Esophagus squamous epithelium (tissue), 5 donors: ENCODE data around the gene RNLS. TPM values are rescaled to one million over a fixed set of nuclear protein-coding genes. Genes with fewer than 3 reads are reported as not detected.

ENCODE experiments used
- DNase-seq: peaks from one replicate; lab custom pipeline; 2025; lab: John Stamatoyannopoulos, UW
- H3K27ac ChIP-seq, 4 donors: fragments of 200-600 bp; sonication (generic); one replicate each; pipeline ENCODE4 v1.5.1; 2016 to 2019; ENCODE audit warnings: mild to moderate bottlenecking in 1 of 4
- H3K27me3 ChIP-seq, 4 donors: fragments of 200-600 bp; sonication (generic); 1 replicate in 3 of 4; 2 replicates in 1 of 4; pipeline versions ENCODE4 v1.5.1 to v1.6.0; 2017 to 2021; ENCODE audit warnings: antibody characterized with exemption in 1 of 4
- H3K36me3 ChIP-seq, 3 donors: fragments of 200-600 bp; sonication (generic); one replicate each; pipeline ENCODE4 v1.5.1; 2016 to 2019
- H3K4me1 ChIP-seq, 3 donors: fragments of 200-600 bp; sonication (generic); one replicate each; pipeline ENCODE4 v1.5.1; 2017 to 2019
- H3K4me3 ChIP-seq, 4 donors: fragments of 200-600 bp; sonication (generic); 1 replicate in 3 of 4; 2 replicates in 1 of 4; pipeline ENCODE4 v1.5.1; 2016 to 2019; ENCODE audit warnings: mild to moderate bottlenecking in 2 of 4, moderate library complexity in 1 of 4
- H3K9me3 ChIP-seq, 3 donors: fragments of 200-600 bp; sonication (generic); one replicate each; pipeline ENCODE4 v1.5.1; 2016 to 2019
- POLR2A ChIP-seq, 4 donors: fragments of 450-650 bp; IDR thresholded peaks; one replicate each; pipeline ENCODE4 v1.6.1; 2017; ENCODE audit warnings: antibody characterized with exemption in 4 of 4, mild to moderate bottlenecking in 4 of 4, moderate library complexity in 3 of 4
- WGBS, 2 donors: methylation state at CpG; one replicate each; pipeline ENCODE4 v1.1.5; 2018; 5-methylcytosine and 5-hydroxymethylcytosine counted together
- intact Hi-C: fragments of 100-400 bp; cut with DNase I; formaldehyde crosslinking; loops from one replicate; pipeline ENCODE4 v1.15.0; 2022
- total RNA-seq, 4 donors: library from RNA; depleted of rRNA; stranded (reverse); fragments of >200 nt; gene quantifications; one replicate each; pipeline ENCODE4 v1.1.0, GENCODE V29; 2016
- TF ChIP-seq, protein P1 (sequence below), 6 experiments: fragments of 450-650 bp in 4 of 6; fragments of 200-600 bp in 2 of 6; sonication (generic) in 2 of 6; IDR thresholded peaks; one replicate each; pipeline ENCODE4 v1.5.1; 2016 to 2019; ENCODE audit warnings: antibody characterized with exemption in 6 of 6, mild to moderate bottlenecking in 4 of 6, moderate library complexity in 4 of 6
- donor health status: DM: yes; HTN: yes; CAD: no.

The RNLS gene
- total RNA-seq, 4 donors from 2014 or later: 7.9 to 13.5 (median 10.5) TPM

DNA sequence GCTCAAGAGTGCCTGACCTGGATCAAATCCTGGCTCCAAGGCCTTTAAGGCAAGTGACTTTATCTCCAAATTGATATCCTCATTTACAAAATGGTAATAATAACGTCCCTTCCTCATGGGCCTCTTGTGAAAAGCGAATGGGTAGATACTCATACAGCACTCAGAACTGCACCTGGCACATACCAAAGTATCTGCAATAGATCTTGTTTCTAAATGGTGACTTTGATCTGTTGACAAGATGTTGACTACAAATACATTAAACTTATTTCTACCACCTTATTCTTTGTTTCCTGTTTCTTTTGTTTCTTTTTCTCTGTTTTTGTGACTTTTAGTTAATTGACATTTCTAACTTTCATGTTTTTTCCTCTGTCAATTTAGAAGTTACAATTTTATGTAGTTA lies 53.0 kb downstream of the RNLS start:
- Histone ChIP-seq H3K27me3 (no peaks in the 10 kb centered on the region), H3K9me3 (no peaks in the 10 kb centered on the region), H3K4me1 (peaks cover 0 to 6% (median 0%) of the 10 kb centered on the region in 3 donors), H3K36me3 (no peaks in the 10 kb centered on the region), H3K4me3 (no peak overlapping the region), H3K27ac (no peak overlapping the region)
- intact Hi-C loops: no loop called here
- TF ChIP-seq POLR2A (IDR thresholded peaks at IDR 0.05): no peak
- TF ChIP-seq, protein P1, sequence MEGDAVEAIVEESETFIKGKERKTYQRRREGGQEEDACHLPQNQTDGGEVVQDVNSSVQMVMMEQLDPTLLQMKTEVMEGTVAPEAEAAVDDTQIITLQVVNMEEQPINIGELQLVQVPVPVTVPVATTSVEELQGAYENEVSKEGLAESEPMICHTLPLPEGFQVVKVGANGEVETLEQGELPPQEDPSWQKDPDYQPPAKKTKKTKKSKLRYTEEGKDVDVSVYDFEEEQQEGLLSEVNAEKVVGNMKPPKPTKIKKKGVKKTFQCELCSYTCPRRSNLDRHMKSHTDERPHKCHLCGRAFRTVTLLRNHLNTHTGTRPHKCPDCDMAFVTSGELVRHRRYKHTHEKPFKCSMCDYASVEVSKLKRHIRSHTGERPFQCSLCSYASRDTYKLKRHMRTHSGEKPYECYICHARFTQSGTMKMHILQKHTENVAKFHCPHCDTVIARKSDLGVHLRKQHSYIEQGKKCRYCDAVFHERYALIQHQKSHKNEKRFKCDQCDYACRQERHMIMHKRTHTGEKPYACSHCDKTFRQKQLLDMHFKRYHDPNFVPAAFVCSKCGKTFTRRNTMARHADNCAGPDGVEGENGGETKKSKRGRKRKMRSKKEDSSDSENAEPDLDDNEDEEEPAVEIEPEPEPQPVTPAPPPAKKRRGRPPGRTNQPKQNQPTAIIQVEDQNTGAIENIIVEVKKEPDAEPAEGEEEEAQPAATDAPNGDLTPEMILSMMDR (IDR thresholded peaks at IDR 0.05): no peak
- 85 to 86% methylated on average over 2 of the region's 2 CpGs for WGBS, 2 donors
- DNase-seq: no peak

- no peak overlapping the region for H3K4me3 ChIP-seq
- no peaks in the 10 kb centered on the region for H3K36me3 ChIP-seq
- intact Hi-C loops: no loop called here
- H3K27ac ChIP-seq: no peak overlapping the region
- DNase-seq: no peak
- no peaks in the 10 kb centered on the region for H3K27me3 ChIP-seq
- peaks cover 0 to 6% (median 0%) of the 10 kb centered on the region in 3 donors for H3K4me1 ChIP-seq
- H3K9me3 ChIP-seq: no peaks in the 10 kb centered on the region
- WGBS, 2 donors: 89 to 91% methylated on average over 4 of the region's 4 CpGs
- no peak for TF ChIP-seq POLR2A (IDR thresholded peaks at IDR 0.05)
- TF ChIP-seq, protein P1 (IDR thresholded peaks at IDR 0.05): no peak
Measured at GRCh38 chr10:88528806-88529570, 54.1 kb downstream of the RNLS start.

- TF ChIP-seq, protein P1 (IDR thresholded peaks at IDR 0.05): no peak
- no peak for TF ChIP-seq POLR2A (IDR thresholded peaks at IDR 0.05)
- Histone ChIP-seq H3K27ac (no peak overlapping the region), H3K4me3 (no peak overlapping the region), H3K27me3 (no peaks in the 10 kb centered on the region), H3K4me1 (peaks cover 0 to 6% (median 0%) of the 10 kb centered on the region in 3 donors), H3K9me3 (no peaks in the 10 kb centered on the region), H3K36me3 (no peaks in the 10 kb centered on the region)
- intact Hi-C loops: no loop called here
- DNase-seq: no peak
Measured at GRCh38 chr10:88528201-88528600, 54.9 kb downstream of the RNLS start.

DNA sequence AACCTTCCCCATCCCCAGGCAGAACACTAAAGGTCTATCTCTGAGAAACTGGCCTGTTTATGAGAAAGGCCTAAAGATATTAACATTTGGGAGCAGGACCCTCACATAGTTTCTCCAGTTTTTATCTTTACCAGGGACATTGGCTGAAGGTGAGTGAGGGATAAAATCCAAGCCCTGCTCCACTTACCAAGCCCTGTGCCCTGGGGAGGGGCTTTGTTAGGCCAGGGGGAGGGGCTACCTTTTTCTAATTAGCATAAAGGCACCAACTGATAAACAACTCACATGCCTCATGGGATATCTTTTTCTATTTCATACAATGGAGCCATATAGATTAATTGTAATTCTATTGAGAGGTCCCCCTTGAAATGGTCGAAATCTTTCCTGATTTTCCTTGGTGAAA lies 55.9 kb downstream of the RNLS start:
- no peak overlapping the region for H3K4me3 ChIP-seq
- no peaks in the 10 kb centered on the region for H3K27me3 ChIP-seq
- TF ChIP-seq, protein P1 (IDR thresholded peaks at IDR 0.05): no peak
- TF ChIP-seq POLR2A (IDR thresholded peaks at IDR 0.05): no peak
- no peak for DNase-seq
- WGBS, 2 donors: 89 to 92% methylated on average over 1 of the region's 1 CpG
- H3K36me3 ChIP-seq: no peaks in the 10 kb centered on the region
- peaks cover 0 to 8% (median 0%) of the 10 kb centered on the region in 3 donors for H3K4me1 ChIP-seq
- no peak overlapping the region for H3K27ac ChIP-seq
- no peaks in the 10 kb centered on the region for H3K9me3 ChIP-seq
- intact Hi-C loops: no loop called here

- no peak overlapping the region for H3K27ac ChIP-seq
- no peak for TF ChIP-seq POLR2A (IDR thresholded peaks at IDR 0.05)
- TF ChIP-seq, protein P1 (IDR thresholded peaks at IDR 0.05): no peak
- H3K27me3 ChIP-seq: no peaks in the 10 kb centered on the region
- peaks cover 0 to 15% (median 0%) of the 10 kb centered on the region in 3 donors for H3K4me1 ChIP-seq
- no peaks in the 10 kb centered on the region for H3K9me3 ChIP-seq
- 76 to 90% methylated on average over 3 of the region's 3 CpGs for WGBS, 2 donors
- no peak overlapping the region for H3K4me3 ChIP-seq
- intact Hi-C loops: no loop called here
- DNase-seq: no peak
- no peaks in the 10 kb centered on the region for H3K36me3 ChIP-seq
Measured at GRCh38 chr10:88526501-88527105, 56.5 kb downstream of the RNLS start.
